Measurements from ENCODE around the gene COL28A1. TPM values are rescaled to one million over a fixed set of nuclear protein-coding genes. Genes with fewer than 3 reads are reported as not detected.
"Not testable (repeated sequence)": the region's sequence is repeated elsewhere in the genome, so short reads cannot be mapped to it uniquely, and the experiment has no call there.

The COL28A1 gene
- total RNA-seq, 1 donor from 2014 or later, result not detected

DNA sequence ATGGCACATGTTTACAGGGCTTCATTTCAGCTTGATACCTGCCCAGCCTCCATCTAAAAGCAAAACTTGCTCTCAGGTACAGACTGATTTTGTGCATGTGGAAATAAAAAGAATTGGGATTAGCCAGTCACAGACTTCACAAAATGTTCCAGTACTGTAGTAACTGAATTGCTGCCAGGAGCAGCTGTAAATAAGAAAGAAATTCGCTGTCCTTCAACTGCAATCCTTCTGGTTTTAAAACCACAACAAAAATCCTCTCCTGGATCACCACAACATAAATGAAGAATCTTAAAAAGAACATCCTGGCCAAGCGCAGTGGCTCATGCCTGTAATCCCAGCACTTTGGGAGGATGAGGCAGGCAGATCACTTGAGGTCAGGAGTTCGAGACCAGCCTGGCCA is 27.1 kb upstream of the COL28A1 start:
- DNase-seq (ENCODE audit: low read depth in 2 of 2), result no peak

DNA sequence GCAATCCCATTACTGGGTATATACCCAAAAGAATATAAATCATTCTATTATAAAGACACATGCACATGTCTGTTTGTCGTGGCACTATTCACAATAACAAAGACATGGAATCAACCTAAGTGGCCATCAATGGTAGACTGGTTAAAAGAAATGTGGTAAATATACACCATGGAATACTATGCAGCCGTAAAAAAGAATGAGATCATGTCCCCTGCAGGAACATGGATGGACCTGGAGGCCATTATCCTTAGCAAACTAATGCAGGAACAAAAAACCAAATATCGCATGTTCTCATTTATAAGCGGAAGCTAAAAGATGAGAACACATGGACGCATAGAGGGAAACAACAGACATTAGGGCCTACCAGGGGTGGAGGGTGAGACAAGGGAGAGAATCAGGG is 25.9 kb upstream of the COL28A1 start:
- DNase-seq (ENCODE audit: low read depth in 2 of 2), result not testable (repeated sequence)

DNA sequence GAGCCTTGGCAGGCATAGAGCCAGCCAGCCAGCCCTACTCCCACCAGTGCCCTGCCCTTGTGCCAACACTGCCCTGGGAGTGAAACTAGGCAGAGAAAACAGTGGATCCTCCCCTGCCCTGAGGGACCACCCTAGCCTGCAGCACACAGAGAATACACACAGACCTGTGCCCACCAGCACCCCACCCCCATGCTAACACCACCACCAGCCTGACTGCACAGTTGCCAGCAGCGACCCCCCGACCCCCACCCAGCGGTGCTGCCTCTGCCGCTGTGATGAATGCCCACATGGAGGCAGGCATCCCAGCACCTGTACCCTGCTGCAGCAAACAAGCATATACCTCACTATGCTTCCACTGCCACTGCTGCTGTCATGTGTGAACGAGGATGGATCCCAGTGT is 21.6 kb upstream of the COL28A1 start:
- DNase-seq (ENCODE audit: low read depth in 2 of 2), result no peak

DNA sequence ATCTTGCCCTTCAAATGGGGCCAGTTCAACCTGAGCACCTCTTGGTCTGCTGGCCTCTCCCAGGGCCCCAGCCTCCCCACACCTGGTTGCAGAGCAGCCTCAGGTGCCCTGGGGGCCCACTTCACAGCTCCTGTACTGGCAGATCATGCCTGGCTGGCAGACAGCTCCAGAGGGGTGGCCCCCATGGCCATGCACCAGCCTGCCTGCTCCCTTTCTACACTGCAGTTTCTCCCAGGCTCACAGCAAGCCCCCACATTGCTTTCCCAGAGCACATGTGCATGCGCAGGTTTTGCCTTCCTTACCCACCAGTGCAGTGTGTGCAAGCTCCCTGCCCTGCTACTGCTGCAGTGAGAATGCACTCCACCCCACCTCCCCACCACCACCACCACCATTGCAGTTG is 21.2 kb upstream of the COL28A1 start:
- no peak for DNase-seq (ENCODE audit: low read depth in 2 of 2)

DNA sequence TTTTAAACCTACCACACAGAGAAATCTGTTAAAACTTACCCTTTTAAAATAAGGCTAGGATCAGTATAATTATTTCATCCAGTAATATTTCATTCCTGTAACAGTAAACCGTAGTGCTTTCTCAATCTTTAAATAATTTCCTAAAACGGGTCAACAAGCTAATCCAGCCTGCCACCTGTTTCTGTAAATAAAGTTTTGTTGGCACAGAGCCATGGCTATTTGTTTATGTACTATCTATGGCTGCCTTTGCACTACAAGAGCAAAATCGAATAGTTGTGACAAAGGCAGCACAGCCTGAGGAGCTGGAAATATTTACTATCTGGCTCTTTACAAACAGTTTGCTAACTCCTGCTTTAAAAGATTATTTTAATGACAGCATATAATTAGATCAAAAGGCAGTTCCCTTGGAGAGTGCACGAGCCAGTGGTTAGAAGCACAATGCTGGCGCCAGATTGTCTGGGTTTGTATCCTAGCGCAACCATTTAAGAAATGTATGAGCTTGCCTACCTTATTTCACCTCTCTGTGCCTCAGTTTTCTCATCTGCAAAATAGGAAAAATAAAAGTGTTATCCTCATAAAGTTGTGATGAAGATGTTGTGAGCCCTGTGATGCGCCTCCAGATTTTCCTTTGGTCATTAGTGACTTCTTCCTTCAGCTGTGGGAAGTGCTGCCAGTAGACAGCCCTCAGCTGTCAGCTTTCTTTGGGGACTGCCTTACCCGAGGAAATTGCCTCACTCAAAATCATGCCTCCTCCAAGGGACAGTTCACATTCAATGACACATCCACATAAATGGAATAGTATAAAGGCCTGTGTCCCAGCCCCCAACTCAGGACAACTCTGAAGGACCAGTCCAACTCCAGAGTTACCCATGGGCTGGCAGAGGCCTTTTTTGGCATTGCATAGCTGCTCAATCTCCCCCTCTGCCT is 19.2 kb upstream of the COL28A1 start:
- DNase-seq (ENCODE audit: low read depth in 2 of 2), result no peak

DNA sequence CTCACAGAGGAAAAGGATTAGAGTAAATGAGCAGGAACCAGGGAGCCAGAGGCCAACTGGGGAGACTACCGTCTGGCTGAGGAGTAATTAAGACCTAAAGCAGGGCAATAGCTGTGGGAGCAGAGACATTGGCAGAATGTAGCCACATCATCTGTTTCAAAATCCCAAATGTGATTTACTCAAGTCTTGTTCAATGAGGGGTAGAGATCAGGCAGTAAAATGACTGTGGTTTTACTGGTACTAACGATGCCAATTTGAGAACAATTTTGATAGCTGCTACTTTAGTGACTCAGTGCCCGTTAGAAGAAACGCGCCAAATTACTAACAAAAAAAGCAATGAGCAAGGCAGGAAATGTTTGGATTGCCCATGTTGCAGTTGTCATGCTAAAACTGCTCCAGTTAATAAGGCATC is 18.4 kb upstream of the COL28A1 start:
- no peak for DNase-seq (ENCODE audit: low read depth in 2 of 2)

DNA sequence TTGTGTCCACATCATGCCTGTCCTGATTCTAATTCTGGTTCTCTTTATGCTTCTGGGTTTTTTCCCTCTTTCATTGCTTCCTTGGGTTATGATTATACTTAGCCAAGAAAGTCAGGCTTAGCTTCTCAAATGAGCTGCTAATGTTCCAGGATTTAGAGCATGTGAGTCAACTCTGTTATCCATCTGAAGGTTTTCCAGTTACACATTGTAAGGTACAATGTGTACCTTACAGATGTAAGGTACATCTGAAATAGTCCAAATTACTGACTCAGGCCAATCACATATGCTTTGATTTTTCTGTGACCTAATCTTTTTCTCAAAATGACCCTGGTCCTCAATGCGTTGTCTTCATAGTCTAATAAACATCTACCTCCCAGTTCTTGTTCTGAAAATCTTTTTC is 17.7 kb upstream of the COL28A1 start:
- no peak for DNase-seq (ENCODE audit: low read depth in 2 of 2)

DNA sequence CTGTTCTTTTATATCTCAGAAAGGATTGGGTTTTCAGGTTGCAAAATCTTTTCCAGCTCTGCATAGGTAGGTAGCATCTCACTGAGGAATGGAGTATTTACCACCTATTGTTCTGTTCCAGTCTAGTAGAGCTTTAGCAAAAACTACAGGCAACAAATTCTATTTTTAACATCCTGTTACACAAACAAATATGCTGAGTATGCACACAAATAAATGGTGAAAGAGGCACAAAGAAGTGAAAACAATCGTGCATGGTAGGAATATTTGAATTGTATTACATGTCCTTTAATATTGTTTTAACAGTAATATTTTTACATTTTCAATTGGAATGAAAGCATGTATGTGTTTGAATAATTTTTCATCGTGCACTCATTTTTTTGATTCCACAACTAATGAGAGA is 16.5 kb upstream of the COL28A1 start:
- DNase-seq (ENCODE audit: low read depth in 2 of 2), result no peak

DNA sequence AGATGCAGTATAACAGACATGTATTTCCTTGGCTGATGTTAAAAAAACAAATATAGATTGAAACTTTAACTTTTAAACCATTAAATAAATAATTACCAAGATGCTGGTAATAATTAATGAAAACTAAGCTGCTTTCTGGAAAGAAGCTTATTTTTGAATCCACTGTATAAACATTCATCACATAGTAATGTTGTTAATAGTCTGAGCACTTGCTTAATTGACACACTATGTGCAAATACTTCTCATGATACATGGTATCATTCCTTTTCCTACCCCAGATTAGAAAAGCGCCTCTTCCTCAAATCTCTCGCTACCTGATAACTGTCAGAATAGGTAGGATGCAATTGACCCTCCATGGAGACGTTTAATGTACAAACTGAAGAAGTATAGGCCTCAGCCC is 15.0 kb upstream of the COL28A1 start:
- no peak for DNase-seq (ENCODE audit: low read depth in 2 of 2)

DNA sequence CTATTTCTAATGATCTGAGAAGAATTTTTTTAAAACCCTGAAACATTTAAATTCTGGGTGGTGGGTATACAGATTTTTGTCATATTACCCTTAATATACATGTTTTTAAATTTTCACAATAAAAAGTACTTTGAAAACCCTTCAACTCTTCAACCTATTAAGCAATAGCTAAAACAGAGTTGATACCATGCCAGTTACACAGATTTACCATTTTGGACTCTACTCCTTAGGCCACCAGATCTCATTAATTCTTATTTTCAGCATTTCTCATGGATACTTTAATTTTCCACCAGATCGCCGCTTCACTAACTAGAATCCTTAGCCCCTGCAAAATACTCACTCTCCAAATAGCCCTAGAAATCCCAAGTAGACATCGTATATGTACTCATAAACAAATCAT is 12.7 kb upstream of the COL28A1 start:
- no peak for DNase-seq (ENCODE audit: low read depth in 2 of 2)

DNA sequence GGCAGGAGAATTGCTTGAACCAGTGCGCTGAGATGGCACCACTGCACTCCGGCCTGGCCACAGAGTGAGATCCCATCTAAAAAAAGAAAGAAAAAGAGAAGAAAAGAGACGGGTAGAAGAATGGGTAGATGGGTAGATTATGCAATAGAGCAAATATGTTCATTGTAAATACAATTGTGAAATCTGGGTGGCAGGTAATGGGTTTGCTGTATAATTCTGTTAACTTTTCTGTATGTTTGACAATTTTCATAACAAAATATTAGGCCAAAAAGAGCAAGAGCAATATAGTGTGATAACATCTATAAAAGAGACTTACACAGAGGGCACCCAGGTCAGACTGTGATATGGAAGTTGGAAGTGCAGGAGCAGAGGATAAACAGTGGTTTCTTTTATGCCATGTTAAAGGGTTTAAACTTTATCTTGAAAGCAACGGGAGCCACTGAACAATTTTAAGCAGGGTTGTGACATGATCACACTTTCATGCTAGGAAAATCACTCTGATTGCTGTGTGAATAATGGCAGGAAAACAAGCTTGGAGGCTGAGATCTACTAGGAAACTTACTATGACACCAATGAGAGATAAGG is 6.7 kb upstream of the COL28A1 start:
- no peak for DNase-seq (ENCODE audit: low read depth in 2 of 2)

DNA sequence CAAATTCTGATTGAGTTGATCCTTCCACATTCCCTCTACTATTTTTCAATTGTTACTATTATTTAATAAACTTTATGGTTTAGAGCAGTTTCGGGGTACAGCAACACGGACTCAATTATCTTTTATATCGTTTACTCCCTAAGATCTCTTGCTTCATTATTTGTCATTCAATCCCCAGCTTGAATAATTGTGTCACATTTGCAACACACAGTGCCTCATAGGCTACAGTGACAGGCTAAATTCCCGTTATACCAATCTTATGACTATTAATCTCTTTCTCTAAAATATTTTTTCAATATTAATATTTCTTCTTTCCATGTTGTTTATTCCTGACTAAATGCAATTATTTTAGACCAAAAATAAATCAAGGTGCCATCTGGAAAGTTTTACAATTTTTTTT is 4.0 kb upstream of the COL28A1 start:
- no peak for DNase-seq (ENCODE audit: low read depth in 2 of 2)

DNA sequence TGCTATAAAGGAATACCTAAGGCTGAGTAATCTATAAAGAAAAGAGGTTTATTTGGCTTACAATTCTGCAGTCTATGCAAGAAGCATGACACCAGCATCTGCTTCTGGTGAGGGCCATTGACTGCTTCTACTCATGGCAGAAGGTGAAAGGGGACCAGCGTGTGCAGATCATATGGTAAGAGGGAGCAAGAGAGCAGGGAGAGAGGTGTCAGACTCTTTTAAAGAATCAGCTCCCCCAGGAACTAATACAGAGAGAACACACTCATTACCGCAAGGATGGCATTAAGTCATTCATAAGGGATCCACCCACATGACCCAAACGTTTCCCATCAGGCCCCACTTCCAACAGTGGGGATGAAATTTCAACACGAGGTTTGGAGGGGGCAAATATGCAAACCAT is 3.5 kb upstream of the COL28A1 start:
- no peak for DNase-seq (ENCODE audit: low read depth in 2 of 2)

DNA sequence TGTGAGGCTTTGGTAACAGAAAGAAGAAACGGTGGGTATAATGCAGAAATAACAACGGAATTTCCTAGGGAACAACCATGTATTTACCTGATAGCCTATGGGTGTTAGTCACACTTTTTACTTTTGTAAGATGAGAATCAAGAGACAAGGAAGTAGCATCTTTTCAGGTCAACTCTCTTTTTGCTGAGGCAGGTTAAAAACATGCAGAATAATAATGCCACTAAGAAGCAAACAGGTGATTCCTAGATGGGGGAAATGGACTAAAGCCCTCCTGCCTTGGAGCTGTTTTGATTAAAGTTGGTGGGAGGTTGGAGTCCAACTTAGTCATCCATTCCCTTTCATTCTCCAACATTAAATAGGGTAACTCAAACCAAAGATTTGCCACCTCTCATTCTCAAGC is 2.0 kb upstream of the COL28A1 start:
- no peak for DNase-seq (ENCODE audit: low read depth in 2 of 2)

DNA sequence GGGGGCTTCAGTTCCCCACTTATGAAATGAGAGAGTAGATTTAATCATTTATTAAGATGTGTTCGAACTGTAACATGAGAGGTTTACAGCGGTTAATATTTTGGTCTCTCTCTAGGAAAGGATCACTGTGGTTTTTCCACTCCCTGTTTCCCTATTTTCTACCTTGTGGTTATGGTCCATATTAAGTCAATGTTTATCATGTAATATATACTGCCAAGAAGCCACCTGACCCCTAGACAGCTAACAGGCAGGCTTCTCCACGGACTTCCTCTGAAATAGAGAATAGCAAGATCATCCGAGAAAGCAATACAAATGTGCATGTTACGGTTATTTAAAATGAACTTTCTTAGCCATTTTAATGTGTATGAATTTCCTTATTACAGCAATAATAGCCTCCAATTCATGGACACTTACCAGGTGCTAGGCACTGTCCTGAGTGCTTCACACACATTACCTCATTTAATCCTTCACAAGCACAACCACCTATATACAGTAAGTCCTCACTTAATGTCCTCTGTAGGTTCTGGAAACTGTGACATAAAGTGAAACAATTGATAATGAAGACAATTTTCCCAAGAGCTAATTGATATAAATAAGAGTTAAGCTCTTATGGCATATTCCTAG is 835 bp upstream of the COL28A1 start:
- DNase-seq (ENCODE audit: low read depth in 2 of 2), result no peak

DNA sequence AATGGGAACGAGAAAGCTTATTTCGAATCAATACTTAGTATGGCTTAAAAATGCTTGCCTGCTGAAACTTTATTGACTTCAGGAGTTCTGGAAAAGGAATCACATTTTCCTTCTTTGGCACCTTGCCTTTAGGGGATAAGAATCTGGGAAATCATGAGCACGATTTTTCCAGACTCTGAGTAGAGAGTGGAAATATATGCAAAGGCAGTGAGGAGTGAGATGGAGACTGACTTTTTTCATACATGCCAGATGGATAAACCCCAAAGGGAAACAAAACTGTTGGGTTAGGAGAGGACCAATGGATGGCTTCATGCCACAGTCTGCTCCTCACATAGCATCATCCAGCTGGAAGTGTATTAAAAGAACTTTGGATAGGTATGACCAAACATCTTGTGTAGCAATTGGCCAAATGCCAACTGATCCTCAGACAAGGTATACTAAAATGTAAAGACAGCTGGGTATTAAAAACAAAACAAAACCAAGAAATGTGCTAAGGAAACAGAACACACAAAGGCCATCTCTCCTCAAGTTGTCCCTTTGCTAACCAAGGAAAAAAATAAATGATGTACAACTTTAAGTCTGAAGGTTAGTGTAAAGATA is 1.7 kb downstream of the COL28A1 start:
- DNase-seq (ENCODE audit: low read depth in 2 of 2), result no peak

DNA sequence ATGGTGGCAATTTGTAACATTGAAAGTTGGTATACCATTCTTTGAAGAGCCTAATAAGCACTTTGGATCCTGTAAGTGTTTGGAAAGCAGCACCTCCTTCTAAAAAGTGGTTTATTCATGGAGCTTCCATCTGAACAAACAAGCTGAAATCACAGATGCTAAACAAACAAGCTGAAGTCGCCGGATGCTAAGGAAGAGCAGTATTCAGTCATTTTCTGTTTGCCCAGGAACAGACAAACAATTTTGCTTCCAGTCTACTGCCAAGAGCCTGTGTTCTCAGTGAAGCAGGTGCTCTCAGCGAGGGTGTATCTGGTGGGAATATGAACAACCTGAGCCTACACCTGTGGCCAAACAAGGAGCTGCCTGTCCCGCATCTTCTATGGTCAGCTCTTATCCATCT is 6.3 kb downstream of the COL28A1 start:
- DNase-seq (ENCODE audit: low read depth in 2 of 2), result no peak

DNA sequence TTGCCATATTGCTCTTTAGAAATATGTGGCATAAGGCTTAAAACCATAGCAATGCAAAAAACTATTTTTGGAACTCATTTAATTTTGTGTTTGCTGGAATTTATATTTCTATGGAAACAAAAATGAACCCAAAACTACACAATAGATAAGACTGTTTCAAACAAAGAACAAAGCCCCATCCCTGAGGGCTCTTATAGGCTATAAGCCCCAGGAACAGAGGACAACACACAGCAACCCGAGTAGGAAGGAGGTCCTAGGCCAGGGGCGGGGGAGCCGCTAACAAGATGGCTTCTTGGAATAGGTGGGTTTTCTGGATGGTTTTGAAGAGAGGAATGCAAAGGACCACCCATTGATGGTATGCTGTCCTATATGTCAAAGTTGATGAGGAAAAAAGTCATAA is 8.6 kb downstream of the COL28A1 start:
- DNase-seq (ENCODE audit: low read depth in 2 of 2), result no peak

DNA sequence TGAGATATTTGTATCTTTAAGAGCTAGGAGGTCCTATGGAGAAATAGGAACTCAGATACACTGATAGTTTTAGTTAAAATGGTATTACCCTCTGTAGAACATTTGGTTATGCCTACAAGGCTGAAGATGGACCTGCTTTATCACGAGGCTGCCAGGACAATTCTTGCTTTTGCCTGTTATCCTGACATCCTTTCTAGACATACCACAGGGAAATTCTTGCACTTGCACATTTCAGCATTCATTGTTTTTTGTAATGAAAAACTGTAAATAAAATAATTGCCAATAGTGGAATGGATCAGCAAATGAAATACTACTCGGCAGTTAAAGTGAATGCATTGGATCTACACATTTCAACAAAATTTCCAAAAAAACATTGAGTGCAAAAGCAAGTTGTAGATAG is 9.7 kb downstream of the COL28A1 start:
- DNase-seq (ENCODE audit: low read depth in 2 of 2), result no peak

DNA sequence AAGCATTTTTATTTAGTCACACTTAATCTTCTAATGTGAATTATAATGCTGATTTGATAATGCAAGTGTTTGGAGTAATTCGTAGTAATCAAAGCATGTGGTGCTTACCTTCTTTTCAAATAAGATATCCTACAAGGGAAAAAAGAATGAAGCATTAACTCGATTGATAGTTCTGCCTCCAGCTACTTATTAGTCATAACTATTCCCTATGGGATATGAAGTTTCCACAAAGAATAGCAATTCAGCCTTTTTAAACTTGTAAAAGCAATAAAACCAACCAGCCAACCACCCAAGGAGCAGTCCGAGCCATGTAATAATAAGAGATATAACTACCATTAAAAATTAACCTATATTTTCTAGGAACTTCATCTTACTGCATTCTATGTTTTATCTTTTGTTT is 11.6 kb downstream of the COL28A1 start:
- no peak for DNase-seq (ENCODE audit: low read depth in 2 of 2)

DNA sequence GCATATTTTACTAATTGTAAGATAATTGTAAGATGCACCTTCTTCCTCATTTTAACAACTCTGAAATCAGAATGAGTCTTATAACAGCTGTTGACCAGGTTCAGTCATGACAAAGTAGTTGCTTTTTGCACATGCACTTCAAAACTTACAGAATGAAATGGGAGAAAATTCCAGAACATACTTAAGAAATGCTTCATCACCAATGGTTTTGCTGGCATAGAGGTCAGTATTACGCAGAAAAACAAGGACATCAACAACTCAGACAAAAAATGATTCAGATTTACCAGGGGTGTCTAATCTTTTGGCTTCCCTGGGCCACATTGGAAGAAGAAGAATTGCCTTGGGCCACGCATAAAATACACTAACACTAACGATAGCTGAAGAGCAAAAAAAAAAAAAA is 13.3 kb downstream of the COL28A1 start:
- DNase-seq (ENCODE audit: low read depth in 2 of 2), result no peak

DNA sequence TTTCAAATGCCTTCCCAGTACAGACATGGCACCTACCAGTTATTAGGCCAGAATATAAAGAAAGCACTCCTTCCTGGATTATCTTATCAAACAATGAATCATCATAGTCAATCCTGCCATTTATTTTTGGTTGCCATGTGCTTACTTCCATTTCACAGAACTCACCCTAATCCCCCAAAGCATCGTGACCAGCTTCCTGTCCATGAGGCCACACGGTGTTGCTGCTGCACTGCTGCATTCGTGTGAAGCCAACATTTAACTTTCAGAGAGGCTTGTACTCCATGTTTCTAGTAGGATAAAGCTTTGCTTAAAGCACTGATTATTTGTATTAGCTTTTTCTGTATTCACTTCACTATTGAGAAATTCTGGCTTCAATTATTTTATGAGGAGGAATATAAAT is 14.4 kb downstream of the COL28A1 start:
- DNase-seq (ENCODE audit: low read depth in 2 of 2), result no peak

Measured in lung microvascular endothelial cell (primary cell).